ENCODE results near the gene MYOC. TPM values are rescaled to one million over a fixed set of nuclear protein-coding genes. Genes with fewer than 3 reads are reported as not detected.

Gene MYOC
- not detected in 5 replicates for total RNA-seq (2022; extraction: Qiagen RNA extraction)

DNA sequence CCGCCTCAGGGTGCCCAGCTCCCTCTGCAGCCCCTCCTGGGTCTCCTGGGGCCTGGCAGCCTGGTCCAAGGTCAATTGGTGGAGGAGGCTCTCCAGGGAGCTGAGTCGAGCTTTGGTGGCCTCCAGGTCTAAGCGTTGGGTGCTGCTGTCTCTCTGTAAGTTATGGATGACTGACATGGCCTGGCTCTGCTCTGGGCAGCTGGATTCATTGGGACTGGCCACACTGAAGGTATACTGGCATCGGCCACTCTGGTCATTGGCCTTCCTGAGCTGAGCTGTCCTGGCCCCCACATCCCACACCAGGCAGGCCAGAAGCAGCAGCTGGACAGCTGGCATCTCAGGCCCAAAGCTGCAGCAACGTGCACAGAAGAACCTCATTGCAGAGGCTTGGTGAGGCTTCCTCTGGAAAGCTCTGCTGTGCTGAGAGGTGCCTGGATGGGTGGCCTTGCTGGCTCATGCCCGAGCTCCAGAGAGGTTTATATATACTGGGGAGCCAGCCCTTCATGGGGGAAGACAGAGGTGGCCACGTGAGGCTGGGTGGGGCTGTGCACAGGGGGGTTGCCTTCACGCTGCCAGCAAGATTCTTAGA is at the start of gene MYOC:
Gene MYOC, minus strand, starts transcription at position 455 of the 589 bp plus-strand sequence. Its CDS starts 77 bp downstream, at position 378.

DNA sequence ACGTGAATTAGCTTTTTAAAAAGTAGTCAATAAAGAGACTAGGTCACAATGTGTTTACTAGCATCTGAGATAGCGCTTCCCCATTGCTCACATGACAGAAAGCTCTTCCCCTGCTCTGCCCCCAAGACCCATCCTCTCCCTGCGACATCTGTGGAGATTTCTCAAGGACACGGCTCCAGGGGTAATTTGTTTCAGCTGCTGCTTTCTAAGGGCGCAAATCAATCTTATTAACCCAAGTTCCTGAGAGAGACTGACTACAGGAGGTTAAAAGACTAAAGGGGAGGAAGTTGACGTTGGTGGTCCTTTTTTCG is 30.4 kb downstream of the MYOC start, which contains the start of gene MYOCOS:
Gene MYOCOS, plus strand, starts transcription at position 92 of the 311 bp plus-strand sequence. CDS start 1,641 bp downstream, outside the sequence.

Other genes starting within 250 kb of the MYOC start
- 71.6 to 96.7 TPM (median 83.3 TPM) in 5 replicates for gene PRRC2C, start 167.2 kb downstream of the MYOC start, total RNA-seq (2022; extraction: Qiagen RNA extraction)
- not detected in 5 replicates for gene MYOCOS, start 30.4 kb downstream of the MYOC start, total RNA-seq (2022; extraction: Qiagen RNA extraction)
- gene VAMP4, start 89.4 kb upstream of the MYOC start, total RNA-seq (2022; extraction: Qiagen RNA extraction), result 3.4 to 5.3 TPM (median 4.5 TPM) in 5 replicates
- gene METTL13, start 129.0 kb upstream of the MYOC start, total RNA-seq (2022; extraction: Qiagen RNA extraction), result 35.2 to 45.5 TPM (median 41.5 TPM) in 5 replicates
- 0.52 to 0.75 TPM (median 0.58 TPM) in 5 replicates for gene DNM3, start 188.8 kb upstream of the MYOC start, total RNA-seq (2022; extraction: Qiagen RNA extraction)